GM12892 (cell line): ENCODE measurements around the gene ZNF415. TPM values are rescaled to one million over a fixed set of nuclear protein-coding genes. Genes with fewer than 3 reads are reported as not detected.
A peak's percentile ranks its signal among the peaks of the same experiment; 100 is the strongest.

Source experiments
- DNase-seq: peaks from one replicate; pipeline ENCODE4 v3.0.0; 2011; ENCODE audit not compliant: insufficient read length
- FAIRE-seq: peaks from 2 replicates; lab custom pipeline; 2011; peaks lifted over from hg19 to GRCh38; lab: Jason Lieb, UNC
- POLR2A ChIP-seq: IDR thresholded peaks from 2 replicates; pipeline ENCODE4 v1.6.1; 2011; ENCODE audit warnings: low read depth, low read length, control low read depth
- POLR2AphosphoS5 ChIP-seq: IDR thresholded peaks from 2 replicates; pipeline ENCODE4 v1.6.1; 2011; ENCODE audit warnings: low read depth, low read length, control low read depth
- TAF1 ChIP-seq: IDR thresholded peaks from 2 replicates; pipeline ENCODE4 v1.6.1; 2011; ENCODE audit warnings: low read depth, mild to moderate bottlenecking, control low read depth, low read length, borderline replicate concordance
- polyA plus RNA-seq: library from polyadenylated mRNA; unstranded; fragments of >200 nt; gene quantifications from one replicate; pipeline ENCODE4 v1.2.1, GENCODE V29; 2012; ENCODE audit warnings: missing spikeins, inconsistent platforms; ENCODE audit not compliant: missing spikeins

ZNF415 gene
- 0.78 TPM for polyA plus RNA-seq

GRCh38 chr19:53132141-53132991, at the start of gene ZNF415:
Gene ZNF415, minus strand, starts transcription at chr19:53132910. Its CDS starts 10,234 bp downstream, at chr19:53122676.
- no peak for TF ChIP-seq POLR2A
- no peak for TF ChIP-seq TAF1
- no peak for TF ChIP-seq POLR2AphosphoS5
- DNase-seq = no peak
- no peak for FAIRE-seq

- no peak for FAIRE-seq
- no peak for DNase-seq
- TF ChIP-seq POLR2A (no peak), TAF1 (no peak), POLR2AphosphoS5 (no peak)
Observed at GRCh38 chr19:53182202-53182601, 49.5 kb upstream of the ZNF415 start.

GRCh38 chr19:53177986-53178385, 45.3 kb upstream of the ZNF415 start:
- TF ChIP-seq POLR2AphosphoS5 (no peak), POLR2A (no peak)
- DNase-seq (no peak), FAIRE-seq (no peak)

- FAIRE-seq (no peak), DNase-seq (no peak)
- TF ChIP-seq TAF1 = no peak
- TF ChIP-seq POLR2AphosphoS5 = no peak
- no peak for TF ChIP-seq POLR2A
Observed at GRCh38 chr19:53172889-53173288, 40.2 kb upstream of the ZNF415 start.

- TF ChIP-seq TAF1 = no peak
- no peak for TF ChIP-seq POLR2AphosphoS5
- no peak for TF ChIP-seq POLR2A
- FAIRE-seq = no peak
- no peak for DNase-seq
Observed at GRCh38 chr19:53165691-53166091, 33.0 kb upstream of the ZNF415 start.

GRCh38 chr19:53161123-53161522, 28.4 kb upstream of the ZNF415 start:
- DNase-seq (no peak), FAIRE-seq (no peak)
- TF ChIP-seq POLR2A (no peak), POLR2AphosphoS5 (no peak), TAF1 (no peak)

GRCh38 chr19:53160350-53160749, 27.6 kb upstream of the ZNF415 start:
- no peak for TF ChIP-seq POLR2A
- no peak for TF ChIP-seq TAF1
- TF ChIP-seq POLR2AphosphoS5 = no peak
- DNase-seq (no peak), FAIRE-seq (no peak)

- TF ChIP-seq POLR2A (0 out of 2 replicates have a peak, but pooled peaks have one; percentile 4), POLR2AphosphoS5 (no peak), TAF1 (no peak)
- DNase-seq (peak; percentile 20), FAIRE-seq (no peak)
Observed at GRCh38 chr19:53158119-53158656, 25.5 kb upstream of the ZNF415 start.

- no peak for DNase-seq
- no peak for TF ChIP-seq POLR2AphosphoS5
- TF ChIP-seq TAF1 = no peak
- no peak for TF ChIP-seq POLR2A
- FAIRE-seq = no peak
Observed at GRCh38 chr19:53157626-53158025, 24.9 kb upstream of the ZNF415 start.

GRCh38 chr19:53156850-53157249, 24.1 kb upstream of the ZNF415 start:
- DNase-seq (no peak), FAIRE-seq (no peak)
- no peak for TF ChIP-seq POLR2A
- no peak for TF ChIP-seq TAF1
- TF ChIP-seq POLR2AphosphoS5 = no peak

GRCh38 chr19:53147645-53148044, 14.9 kb upstream of the ZNF415 start:
- FAIRE-seq (no peak), DNase-seq (no peak)
- no peak for TF ChIP-seq POLR2A
- TF ChIP-seq POLR2AphosphoS5 = no peak
- TF ChIP-seq TAF1 = no peak
